Mesenchymal stem cell (in vitro differentiated cells and primary cell): Measurements from ENCODE around the gene STX10.
"Not testable (repeated sequence)": the region's sequence is repeated elsewhere in the genome, so short reads cannot be mapped to it uniquely, and the experiment has no call there.

ENCODE experiments used
- DNase-seq: peaks from one replicate; pipeline ENCODE4 v3.0.0-alpha.2; 2013
- H2AFZ ChIP-seq: one replicate; pipeline ENCODE4 v1.6.1; 2013; ENCODE audit warnings: low read depth, mild to moderate bottlenecking, control low read depth, inconsistent platforms, low read length, moderate library complexity
- H2AK5ac ChIP-seq: 2 replicates; pipeline ENCODE4 v1.6.1; 2013; ENCODE audit warnings: low read length, moderate library complexity, mild to moderate bottlenecking, inconsistent platforms; ENCODE audit not compliant: severe bottlenecking
- H2BK120ac ChIP-seq: one replicate; pipeline ENCODE4 v1.6.1; 2013; ENCODE audit warnings: low read depth, mild to moderate bottlenecking, inconsistent platforms, low read length, moderate library complexity
- H2BK12ac ChIP-seq, 2 experiments: one replicate each; pipeline ENCODE4 v1.6.1; 2013; ENCODE audit warnings: inconsistent platforms in 2 of 2, low read length in 2 of 2, mild to moderate bottlenecking in 2 of 2, moderate library complexity in 2 of 2, control low read depth in 1 of 2
- H2BK15ac ChIP-seq: one replicate; pipeline ENCODE4 v1.6.1; 2013; ENCODE audit warnings: mild to moderate bottlenecking, low read depth, inconsistent platforms; ENCODE audit not compliant: poor library complexity, severe bottlenecking
- H2BK5ac ChIP-seq: 2 replicates; pipeline ENCODE4 v1.6.1; 2013; ENCODE audit warnings: low read depth, mild to moderate bottlenecking, low read length, control low read depth, inconsistent platforms; ENCODE audit not compliant: poor library complexity, severe bottlenecking
- H3K14ac ChIP-seq, 2 experiments: one replicate each; pipeline ENCODE4 v1.6.1; 2013; ENCODE audit warnings: inconsistent platforms in 2 of 2, low read length in 2 of 2, control low read depth in 1 of 2, mild to moderate bottlenecking in 1 of 2, moderate library complexity in 1 of 2
- H3K18ac ChIP-seq, 2 experiments: one replicate each; pipeline ENCODE4 v1.6.1; 2013; ENCODE audit warnings: inconsistent platforms in 2 of 2, low read length in 2 of 2, control low read depth in 1 of 2, low read depth in 1 of 2, mild to moderate bottlenecking in 1 of 2
- H3K23ac ChIP-seq, 2 experiments: one replicate each; pipeline ENCODE4 v1.6.1; 2013; ENCODE audit warnings: inconsistent platforms in 2 of 2, low read length in 2 of 2, mild to moderate bottlenecking in 2 of 2, moderate library complexity in 2 of 2, control low read depth in 1 of 2
- H3K27ac ChIP-seq: 2 replicates; pipeline ENCODE4 v1.5.1; 2013; ENCODE audit warnings: mild to moderate bottlenecking, moderate library complexity, low read length, control low read depth, inconsistent platforms; ENCODE audit not compliant: poor library complexity, severe bottlenecking
- H3K27me3 ChIP-seq, 2 experiments: 2 replicates each; pipeline versions ENCODE4 v1.6.1 to v1.7.0; 2013; ENCODE audit warnings: low read length in 2 of 2, mild to moderate bottlenecking in 2 of 2, moderate library complexity in 2 of 2, control low read depth in 1 of 2, inconsistent platforms in 1 of 2; ENCODE audit not compliant: control insufficient read depth in 1 of 2, insufficient read depth in 1 of 2
- H3K36me3 ChIP-seq, 2 experiments: 2 replicates each; pipeline versions ENCODE4 v1.6.1 to v1.7.0; 2013; ENCODE audit warnings: low read length in 2 of 2, control low read depth in 1 of 2, inconsistent platforms in 1 of 2, low read depth in 1 of 2, mild to moderate bottlenecking in 1 of 2; ENCODE audit not compliant: insufficient read depth in 2 of 2, control insufficient read depth in 1 of 2
- H3K4ac ChIP-seq, 2 experiments: one replicate each; pipeline ENCODE4 v1.6.1; 2013; ENCODE audit warnings: inconsistent platforms in 2 of 2, low read length in 2 of 2, mild to moderate bottlenecking in 2 of 2, moderate library complexity in 2 of 2, control low read depth in 1 of 2, low read depth in 1 of 2
- H3K4me1 ChIP-seq: 2 replicates; pipeline ENCODE4 v1.6.1; 2013; ENCODE audit warnings: low read depth, low read length, control low read depth; ENCODE audit not compliant: control insufficient read depth, insufficient read depth
- H3K4me2 ChIP-seq: 2 replicates; pipeline ENCODE4 v1.6.1; 2013; ENCODE audit warnings: low read length, mild to moderate bottlenecking, inconsistent platforms; ENCODE audit not compliant: poor library complexity, severe bottlenecking
- H3K4me3 ChIP-seq, 2 experiments: 2 replicates each; pipeline versions ENCODE4 v1.5.1 to v1.7.0; 2013; ENCODE audit warnings: low read length in 2 of 2, mild to moderate bottlenecking in 2 of 2, control low read depth in 1 of 2, low read depth in 1 of 2; ENCODE audit not compliant: insufficient read depth in 1 of 2
- H3K79me1 ChIP-seq: replicated peaks from 2 replicates; pipeline ENCODE4 v1.6.1; 2013; ENCODE audit warnings: mild to moderate bottlenecking, control low read depth, low read length, inconsistent platforms; ENCODE audit not compliant: poor library complexity, severe bottlenecking
- H3K9ac ChIP-seq: 2 replicates; pipeline ENCODE4 v1.7.0; 2013; ENCODE audit warnings: mild to moderate bottlenecking, low read length, moderate library complexity
- H3K9me3 ChIP-seq: 2 replicates; pipeline ENCODE4 v1.7.0; 2013; ENCODE audit warnings: mild to moderate bottlenecking, low read length; ENCODE audit not compliant: control insufficient read depth
- H4K8ac ChIP-seq: one replicate; pipeline ENCODE4 v1.6.1; 2013; ENCODE audit warnings: inconsistent platforms, mild to moderate bottlenecking, low read length, moderate library complexity
- H4K91ac ChIP-seq: one replicate; pipeline ENCODE4 v1.6.1; 2013; ENCODE audit warnings: mild to moderate bottlenecking, low read length, inconsistent platforms
- WGBS: methylation state at CpG from one replicate; pipeline ENCODE4 v1.1.7; 2013; ENCODE audit warnings: mixed read lengths; 5-methylcytosine and 5-hydroxymethylcytosine counted together

The STX10 gene

DNA sequence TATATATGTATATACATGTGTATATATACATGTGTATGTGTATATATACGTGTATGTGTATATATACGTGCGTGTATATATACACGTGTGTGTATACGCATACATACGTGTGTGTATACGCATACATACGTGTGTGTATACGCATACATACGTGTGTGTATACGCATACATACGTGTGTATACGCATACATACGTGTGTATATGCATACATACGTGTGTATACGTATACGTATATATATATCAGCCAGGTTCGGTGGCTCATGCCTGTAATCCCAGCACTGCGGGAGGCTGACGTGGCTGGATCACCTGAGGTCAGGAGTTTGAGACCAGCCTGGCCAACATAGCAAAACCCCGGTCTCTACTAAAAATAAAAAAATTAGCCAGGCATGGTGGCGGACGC, 34.8 kb upstream of the STX10 start:
- H3K36me3 ChIP-seq, H3K4me3 ChIP-seq, H3K4me2 ChIP-seq, DNase-seq, H3K27ac ChIP-seq, H3K23ac ChIP-seq, H3K27me3 ChIP-seq, H2BK12ac ChIP-seq, H3K4ac ChIP-seq, H2AK5ac ChIP-seq, H3K9me3 ChIP-seq, H3K4me1 ChIP-seq, H3K14ac ChIP-seq, H2BK120ac ChIP-seq, H2AFZ ChIP-seq, H3K18ac ChIP-seq, H4K91ac ChIP-seq, H2BK15ac ChIP-seq, H3K9ac ChIP-seq, H4K8ac ChIP-seq, H3K79me1 ChIP-seq, H2BK5ac ChIP-seq: not testable (repeated sequence)
- 94% methylated on average over 23 of the region's 23 CpGs for WGBS

- no peaks in the 10 kb centered on the region for H3K27me3 ChIP-seq
- peak overlapping the region in 1 of 2 experiments; percentile 75 for H3K18ac ChIP-seq
- H3K9ac ChIP-seq, result peak overlapping the region; percentile 50
- no peak overlapping the region for H3K23ac ChIP-seq
- peak overlapping the region in 1 of 2 experiments; percentile 86 for H3K14ac ChIP-seq
- H2AK5ac ChIP-seq, result no peak overlapping the region
- peak; percentile 24 for DNase-seq
- no peaks in the 10 kb centered on the region for H3K79me1 ChIP-seq
- no peak overlapping the region for H3K27ac ChIP-seq
- 87% methylated on average over 7 of the region's 16 CpGs for WGBS
- no peak overlapping the region for H3K4me3 ChIP-seq
- H2BK120ac ChIP-seq, result no peak overlapping the region
- H3K4ac ChIP-seq, result peak overlapping the region in 1 of 2 experiments; percentile 49
- no peaks in the 10 kb centered on the region for H3K9me3 ChIP-seq
- H2BK5ac ChIP-seq, result no peak overlapping the region
- no peaks in the 10 kb centered on the region for H3K36me3 ChIP-seq
- H2BK15ac ChIP-seq, result no peak overlapping the region
- no peak overlapping the region for H3K4me2 ChIP-seq
- H4K8ac ChIP-seq, result peak overlapping the region; percentile 45
- peak overlapping the region in 1 of 2 experiments; percentile 63 for H2BK12ac ChIP-seq
- no peak overlapping the region for H4K91ac ChIP-seq
- peak overlapping the region; percentile 92 for H2AFZ ChIP-seq
- H3K4me1 ChIP-seq, result peaks cover 5% of the 10 kb centered on the region
Measured at GRCh38 chr19:13181747-13182388, 31.7 kb upstream of the STX10 start.

DNA sequence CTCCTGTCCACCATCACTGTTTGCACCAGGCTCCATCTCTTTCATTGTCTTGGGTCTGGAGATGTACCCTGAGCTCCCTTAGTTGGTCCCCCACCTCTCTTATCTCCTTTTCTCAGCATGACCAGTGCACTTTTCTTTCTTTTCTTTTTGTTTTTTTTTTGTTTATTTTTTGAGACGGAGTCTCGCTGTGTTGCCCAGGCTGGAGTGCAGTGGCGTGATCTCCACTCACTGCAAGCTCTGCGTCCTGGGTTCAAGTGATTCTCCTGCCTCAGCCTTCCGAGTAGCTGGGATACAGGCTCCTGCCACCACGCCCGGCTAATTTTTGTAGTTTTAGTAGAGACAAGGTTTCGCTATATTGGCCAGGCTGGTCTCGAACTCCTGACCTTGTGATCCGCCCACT, 28.1 kb upstream of the STX10 start:
- not testable (repeated sequence) for H2BK12ac ChIP-seq
- 98% methylated on average over 10 of the region's 10 CpGs for WGBS

DNA sequence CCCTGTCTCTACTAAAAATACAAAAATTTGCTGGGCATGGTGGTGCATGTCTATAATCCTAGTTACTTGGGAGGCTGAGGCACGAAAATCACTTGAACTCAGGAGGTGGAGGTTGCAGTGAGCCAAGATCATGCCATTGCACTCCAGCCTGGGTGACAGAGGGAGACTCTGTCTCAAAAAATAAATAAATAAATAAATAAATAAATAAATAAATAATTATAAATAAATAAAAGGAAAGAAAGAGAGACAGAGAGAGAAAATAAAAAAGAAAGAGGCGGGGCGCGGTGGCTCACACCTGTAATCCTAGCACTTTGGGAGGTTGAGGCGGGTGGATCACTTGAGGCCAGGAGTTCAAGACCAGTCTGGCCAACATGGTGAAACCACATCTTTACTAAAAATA, 27.4 kb upstream of the STX10 start:
- H3K27ac ChIP-seq, H4K91ac ChIP-seq, H2BK120ac ChIP-seq, H2AFZ ChIP-seq, DNase-seq, H3K36me3 ChIP-seq, H3K4ac ChIP-seq, H4K8ac ChIP-seq, H3K14ac ChIP-seq, H3K18ac ChIP-seq, H3K4me2 ChIP-seq, H3K27me3 ChIP-seq, H3K23ac ChIP-seq, H2BK12ac ChIP-seq, H2BK15ac ChIP-seq, H2AK5ac ChIP-seq, H3K79me1 ChIP-seq, H3K9me3 ChIP-seq, H3K4me3 ChIP-seq, H3K9ac ChIP-seq, H2BK5ac ChIP-seq: not testable (repeated sequence)
- 95% methylated on average over 5 of the region's 5 CpGs for WGBS
- H3K4me1 ChIP-seq, result peaks cover 16% of the 10 kb centered on the region

More for the DNA sequence above, 28.1 kb upstream of the STX10 start:
- H3K18ac ChIP-seq, H2BK5ac ChIP-seq, H4K91ac ChIP-seq, H3K79me1 ChIP-seq, H2AK5ac ChIP-seq, H3K9me3 ChIP-seq, H3K4ac ChIP-seq, H3K27ac ChIP-seq, H3K4me3 ChIP-seq, H2AFZ ChIP-seq, H3K36me3 ChIP-seq, H3K14ac ChIP-seq, H4K8ac ChIP-seq, H3K23ac ChIP-seq, H3K27me3 ChIP-seq, H3K9ac ChIP-seq, DNase-seq, H3K4me2 ChIP-seq: not testable (repeated sequence)
- peak overlapping the region; percentile 67 for H2BK15ac ChIP-seq
- H3K4me1 ChIP-seq, result peaks cover 10% of the 10 kb centered on the region
- peak overlapping the region; percentile 19 for H2BK120ac ChIP-seq
